ENCODE results near the gene PACSIN2.

DNA sequence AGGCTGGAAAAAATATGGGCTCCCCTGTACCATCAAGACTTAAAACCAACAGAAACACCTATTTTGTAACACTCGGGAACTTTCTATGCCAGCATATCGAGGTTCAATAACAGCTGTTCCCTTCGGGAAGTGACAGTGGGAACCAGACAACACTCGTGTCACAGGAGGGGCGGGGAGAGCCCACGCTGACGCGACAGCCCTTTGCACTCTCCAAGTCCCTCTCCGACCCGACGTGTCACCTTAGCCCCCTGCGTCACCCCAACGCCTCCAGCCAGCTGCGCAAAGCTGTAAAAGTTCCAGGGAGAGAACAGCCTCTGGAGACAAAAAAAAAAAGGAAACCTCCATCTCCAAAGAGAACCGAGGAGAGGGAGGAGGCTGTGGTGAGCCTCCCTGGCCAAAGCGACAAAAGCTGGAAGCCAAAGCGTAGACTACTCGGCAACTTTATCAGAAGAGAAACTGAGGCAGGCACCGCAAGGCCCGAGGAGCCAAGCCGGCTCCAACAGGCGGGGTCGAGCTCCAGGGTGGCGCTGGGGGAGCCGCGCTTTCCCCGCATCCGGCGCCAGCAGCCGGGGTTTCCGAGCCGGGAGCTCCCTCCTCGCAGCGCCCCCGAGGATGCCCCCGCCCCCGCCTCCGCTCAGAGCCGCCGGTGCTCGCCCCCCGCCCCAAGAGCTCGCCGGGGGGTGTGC lies 158.6 kb downstream of the PACSIN2 start:
- TF ChIP-seq POLR2A (IDR thresholded peaks at IDR 0.05; ENCODE audit: low read length) (no peak), GATA1 (IDR thresholded peaks at IDR 0.05; ENCODE audit: low read depth, low read length) (no peak)
